SH-SY5Y (cell line): Measurements from ENCODE around the gene SETBP1.

Experiments
- GATA2 ChIP-seq: IDR thresholded peaks from 2 replicates; pipeline ENCODE4 v1.6.1; 2011; ENCODE audit warnings: mild to moderate bottlenecking, low read depth, low read length
- GATA3 ChIP-seq: IDR thresholded peaks from 2 replicates; pipeline ENCODE4 v1.6.1; 2011; ENCODE audit warnings: low read depth, mild to moderate bottlenecking, low read length, moderate library complexity

DNA sequence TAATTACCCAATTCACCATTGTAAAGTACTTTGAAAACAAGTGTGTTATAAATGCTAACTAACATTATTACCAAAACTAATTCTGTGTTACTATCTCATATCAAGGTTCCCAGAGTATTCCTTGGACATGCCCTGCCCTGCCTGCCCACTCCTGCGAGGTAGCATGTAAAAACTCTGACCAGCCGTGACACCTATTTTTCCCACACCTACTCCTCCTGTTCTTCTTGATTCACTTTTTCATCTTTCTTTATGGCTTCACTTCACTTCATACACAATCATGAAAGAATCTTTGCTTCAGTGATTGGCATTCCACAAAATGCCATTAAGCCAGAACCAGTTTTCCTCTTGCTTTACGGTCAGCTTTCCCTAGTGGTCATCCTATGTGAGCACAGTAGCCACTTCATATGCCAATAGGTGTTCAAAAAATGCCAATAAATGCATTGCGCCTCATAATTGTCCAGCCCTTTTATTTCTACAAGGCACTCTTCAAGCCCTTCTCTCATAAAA lies 42.6 kb upstream of the SETBP1 start:
- TF ChIP-seq GATA3 (no peak), GATA2 (no peak)
